ENCODE results near the gene IRF3. TPM values are rescaled to one million over a fixed set of nuclear protein-coding genes. Genes with fewer than 3 reads are reported as not detected.
A peak's percentile ranks its signal among the peaks of the same experiment; 100 is the strongest.

Gene IRF3
- total and polyA plus RNA-seq, 7 donors: 28.2 to 125 (median 50.9) TPM

DNA sequence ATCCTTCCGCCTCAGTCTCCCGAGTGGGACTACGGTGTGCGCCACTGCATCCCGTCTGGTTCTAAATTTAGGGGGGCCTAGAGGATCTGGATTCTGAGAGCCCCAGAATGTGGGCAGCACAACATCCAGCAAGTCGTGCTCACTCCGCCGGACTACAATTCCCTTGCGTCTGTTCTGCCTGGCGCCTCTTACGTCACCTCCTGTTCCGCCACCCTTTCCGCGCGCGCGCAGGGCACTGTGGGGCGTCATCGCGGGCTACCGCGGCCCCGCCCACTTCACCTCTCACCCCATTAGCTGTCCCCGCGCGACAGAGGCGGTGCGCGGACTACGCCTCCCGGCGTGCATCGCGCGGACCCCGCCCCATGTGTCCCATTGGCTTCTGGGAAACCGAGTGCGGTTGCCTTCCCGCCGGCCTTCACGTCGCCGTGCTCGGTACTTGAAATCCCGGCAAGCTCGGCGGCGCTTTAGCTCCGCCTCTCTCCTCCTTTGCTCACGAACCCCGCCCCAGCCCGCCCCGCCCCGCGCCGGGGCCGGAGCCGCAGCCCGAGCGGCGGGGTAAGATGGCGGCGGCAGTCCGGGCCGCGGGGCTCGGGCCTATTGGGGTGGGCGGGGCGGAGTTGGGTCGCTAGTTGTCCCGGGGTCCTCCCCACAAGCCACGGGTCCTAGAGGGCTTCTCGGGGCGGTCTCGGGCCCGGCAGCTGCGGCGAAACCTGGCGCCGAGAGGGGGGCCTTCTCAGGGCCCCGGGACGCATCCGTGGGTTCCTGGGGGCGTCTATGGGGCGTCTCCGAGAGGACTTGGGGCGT is 23.8 kb downstream of the IRF3 start, which contains the start of gene SCAF1:
Gene SCAF1 (plus strand): TSS at position 522 of the 804 bp plus-strand sequence. CDS start 2,818 bp downstream, outside the sequence.
- TF ChIP-seq POLR2AphosphoS5 (IDR thresholded peaks at IDR 0.05): peak; percentile 98 to 99 (median 99)
- peak in 2 of 4 donors; percentile 17 to 90 for TF ChIP-seq EP300 (IDR thresholded peaks at IDR 0.05)
- TF ChIP-seq POLR2A (IDR thresholded peaks at IDR 0.05): peak; percentile 97 to 98
- no peak for TF ChIP-seq CTCF (IDR thresholded peaks at IDR 0.05)
- H3K4me3 ChIP-seq: peak within 1 kb of the TSS; percentile 83 to 95 (median 90)
- H3K4me1 ChIP-seq: peaks cover 0 to 70% (median 60%) of the 10 kb centered on the region in 4 donors
- peak within 1 kb of the TSS; percentile 97 to 100 (median 99) for H3K27ac ChIP-seq
- DNase-seq: peak; percentile 100
- H3K36me3 ChIP-seq: peaks cover 0 to 20% (median 14%) of the 10 kb centered on the region in 4 donors
- H3K27me3 ChIP-seq: no peaks in the 10 kb centered on the region
- intact Hi-C loops (cut with DNase I): loop anchor here (1.0 to 2.0 kb wide), 3 partner anchors 23 to 51 kb away; partner anchors contain the start of genes BCL2L12, IRF3, PRMT1 and PRR12
- 1% methylated on average over 87 of the region's 87 CpGs for WGBS, 2 donors
- H3K9me3 ChIP-seq: no peaks in the 10 kb centered on the region

DNA sequence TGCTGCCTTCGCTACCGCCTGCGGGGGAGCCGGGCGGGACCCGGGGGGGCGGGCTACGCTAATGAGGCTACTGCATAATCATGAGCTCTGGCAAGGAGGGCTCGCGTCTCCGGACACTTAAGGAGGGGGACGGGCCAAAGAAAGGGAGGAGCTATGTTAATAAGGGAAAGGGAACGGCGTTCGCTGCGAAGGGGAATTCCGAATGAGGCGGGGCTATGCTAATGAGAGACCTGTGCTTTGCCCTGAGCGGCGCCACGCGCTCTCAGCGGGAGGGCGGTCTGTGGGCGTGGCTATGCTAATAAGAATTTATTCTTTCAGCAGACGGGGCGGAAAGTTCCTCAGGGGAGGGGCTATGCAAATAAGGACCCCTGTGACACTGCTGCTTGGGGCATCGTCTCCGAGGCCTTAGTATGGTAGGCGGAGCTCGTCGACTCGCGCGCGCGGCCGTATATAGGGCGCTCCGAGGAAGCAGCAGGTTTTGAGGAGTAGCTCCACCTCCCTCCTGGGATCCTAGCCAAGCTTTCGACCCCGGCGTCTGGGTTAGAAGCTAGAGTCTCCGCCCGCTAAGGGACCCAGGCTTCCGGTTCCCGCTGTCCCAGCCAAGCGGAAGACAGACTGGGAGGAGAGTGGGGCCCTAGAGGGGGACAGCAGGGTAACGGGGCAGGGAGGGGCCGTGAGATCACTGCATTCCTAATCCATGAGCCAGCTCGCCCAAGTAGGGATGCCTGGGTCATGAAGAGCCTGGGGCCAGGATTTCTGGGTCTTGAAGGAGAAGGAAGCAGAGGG is 25.4 kb downstream of the IRF3 start, which contains the start of gene RRAS:
Gene RRAS (minus strand): TSS at position 31 of the 786 bp plus-strand sequence. CDS start 45 bp downstream, outside the sequence.
- H3K36me3 ChIP-seq: peaks cover 0 to 19% (median 10%) of the 10 kb centered on the region in 4 donors
- H3K27me3 ChIP-seq: no peaks in the 10 kb centered on the region
- intact Hi-C loops (cut with DNase I): no loop called here
- H3K27ac ChIP-seq: peak within 1 kb of the TSS; percentile 97 to 100 (median 99)
- WGBS, 2 donors: 0% methylated on average over 51 of the region's 51 CpGs
- H3K9me3 ChIP-seq: no peaks in the 10 kb centered on the region
- peak within 1 kb of the TSS; percentile 80 to 95 (median 84) for H3K4me3 ChIP-seq
- DNase-seq: peak; percentile 100
- peak; percentile 92 to 96 (median 94) for TF ChIP-seq POLR2AphosphoS5 (IDR thresholded peaks at IDR 0.05)
- no peak for TF ChIP-seq CTCF (IDR thresholded peaks at IDR 0.05)
- peak; percentile 89 to 90 for TF ChIP-seq POLR2A (IDR thresholded peaks at IDR 0.05)
- peak in 2 of 4 donors; percentile 62 to 79 for TF ChIP-seq EP300 (IDR thresholded peaks at IDR 0.05)
- peaks cover 0 to 78% (median 67%) of the 10 kb centered on the region in 4 donors for H3K4me1 ChIP-seq

GRCh38 chr19:49639401-49640112 is 26.1 kb downstream of the IRF3 start:
- Histone ChIP-seq H3K4me1 (peaks cover 0 to 70% (median 59%) of the 10 kb centered on the region in 4 donors), H3K27ac (peak overlapping the region; percentile 97 to 100 (median 99)), H3K9me3 (no peaks in the 10 kb centered on the region), H3K27me3 (no peaks in the 10 kb centered on the region), H3K36me3 (peaks cover 0 to 22% (median 11%) of the 10 kb centered on the region in 4 donors), H3K4me3 (peak overlapping the region; percentile 80 to 95 (median 84))
- TF ChIP-seq POLR2A (IDR thresholded peaks at IDR 0.05): peak in 1 of 2 donors; percentile 57
- TF ChIP-seq EP300 (IDR thresholded peaks at IDR 0.05): no peak
- TF ChIP-seq CTCF (IDR thresholded peaks at IDR 0.05): no peak
- TF ChIP-seq POLR2AphosphoS5 (IDR thresholded peaks at IDR 0.05): no peak
- DNase-seq: peak; percentile 79
- intact Hi-C loops (cut with DNase I): no loop called here
- WGBS, 2 donors: 2 to 4% methylated on average over 31 of the region's 31 CpGs

Data from sigmoid colon (tissue), 7 donors.